Fibroblast of lung (primary cell): Measurements from ENCODE around the gene HIVEP3.
"Not testable (repeated sequence)": the region's sequence is repeated elsewhere in the genome, so short reads cannot be mapped to it uniquely, and the experiment has no call there.

ENCODE experiments used
- CTCF ChIP-seq, 2 donors: IDR thresholded peaks in 1 of 2; conservative IDR thresholded peaks in 1 of 2; 1 replicate in 1 of 2; 2 replicates in 1 of 2; pipeline ENCODE4 v1.5.1; 2011 to 2012; ENCODE audit warnings: low read length in 2 of 2, control low read depth in 1 of 2, inconsistent platforms in 1 of 2, low read depth in 1 of 2, mild to moderate bottlenecking in 1 of 2
- EZH2 ChIP-seq: IDR thresholded peaks from 2 replicates; pipeline ENCODE4 v1.5.1; 2012; ENCODE audit warnings: low read length, control low read depth, mild to moderate bottlenecking; ENCODE audit errors: missing control alignments

DNA sequence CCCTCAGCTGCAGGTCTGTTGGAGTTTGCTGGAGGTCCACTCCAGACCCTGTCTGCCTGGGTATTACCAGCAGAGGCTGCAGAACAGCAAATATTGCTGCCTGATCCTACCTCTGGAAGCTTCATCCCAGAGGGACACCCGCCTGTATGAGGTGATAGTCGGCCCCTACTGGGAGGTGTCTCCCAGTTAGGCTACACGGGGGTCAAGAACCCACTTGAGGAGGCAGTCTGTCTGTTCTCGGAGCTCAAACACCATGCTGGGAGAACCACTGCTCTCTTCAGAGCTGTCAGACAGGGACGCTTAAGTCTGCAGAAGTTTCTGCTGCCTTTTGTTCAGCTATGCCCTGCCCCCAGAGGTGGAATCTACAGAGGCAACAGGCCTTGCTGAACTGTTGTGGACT is 364.0 kb downstream of the HIVEP3 start:
- TF ChIP-seq EZH2; CTCF (conservative IDR thresholded peaks at IDR 0.05 in 1 of 2, IDR thresholded peaks at IDR 0.05 in 1 of 2; ENCODE audit: low read depth in 1 of 2, low read length in 2 of 2): not testable (repeated sequence)
